ENCODE data around the gene DNAJC21. TPM values are rescaled to one million over a fixed set of nuclear protein-coding genes. Genes with fewer than 3 reads are reported as not detected.

DNAJC21 gene
- total RNA-seq (2014; rRNA removed) (21.7 and 21.8 TPM in 2 replicates), Bru-seq, nascent RNA (percentile 77 among the genes with signal in this experiment), BruChase-seq, experiment 1, labeled RNA remaining after a 6-hour chase (percentile 83 among the genes with signal in this experiment), BruChase-seq, experiment 2, labeled RNA remaining after a 2-hour chase (percentile 84 among the genes with signal in this experiment)
- long read RNA-seq, full-length matches to known transcripts: 33 of 67 reads
- long read RNA-seq, partial matches to known transcripts: 24 of 67 reads
- long read RNA-seq, other reads (novel, unspliced or antisense): 10 of 67 reads

GRCh38 chr5:34929134-34929719 lies at the start of gene DNAJC21:
DNAJC21 (plus strand) TSS chr5:34929559; CDS start chr5:34929820, 261 bp downstream.
- no peaks in the 10 kb centered on the region for H3K9me2 ChIP-seq (replicated peaks; ENCODE audit: low read length)
- H4K20me1 ChIP-seq (ENCODE audit: low read length): peaks cover 19% of the 10 kb centered on the region
- peaks cover 21% of the 10 kb centered on the region for H3K4me1 ChIP-seq (ENCODE audit: insufficient read depth, low read length)
- H3K36me3 ChIP-seq (ENCODE audit: low read depth, low read length): peaks cover 28% of the 10 kb centered on the region
- peaks cover 56% of the 10 kb centered on the region for H3K79me2 ChIP-seq (ENCODE audit: low read length)
- peak within 1 kb of the TSS; percentile 91 for H3K4me3 ChIP-seq (ENCODE audit: low read length)
- TF ChIP-seq CTCF (conservative IDR thresholded peaks at IDR 0.05; ENCODE audit: low read depth, low read length) (no peak), EZH2 (IDR thresholded peaks at IDR 0.05; ENCODE audit: low read length, unreplicated experiment) (no peak), EZH2phosphoT487 (IDR thresholded peaks at IDR 0.05; ENCODE audit: borderline replicate concordance, low read length) (no peak)
- H3K9me3 ChIP-seq (ENCODE audit: low read length): no peaks in the 10 kb centered on the region
- peaks cover 14% of the 10 kb centered on the region for H3F3A ChIP-seq (ENCODE audit: low read length, unreplicated experiment)
- ChIA-PET CTCF (interaction anchor here (0.5 to 1.2 kb wide), 2 partner anchors 74 to 142 kb away, joined by 3 to 4 read pairs; no protein-coding TSS in a partner anchor), POLR2A (ENCODE audit: unreplicated experiment) (interaction anchor here (0.6 to 0.8 kb wide), 4 partner anchors 11 to 75 kb away, joined by 3 to 4 read pairs (median 4); no protein-coding TSS in a partner anchor)
- DNase-seq (peak; percentile 97), ATAC-seq (peak; percentile 87)
- no TSS peak for BruUV-seq (replicated peaks)
- peak within 1 kb of the TSS; percentile 97 for H2AFZ ChIP-seq (ENCODE audit: low read length)
- peak within 1 kb of the TSS; percentile 76 for H3K9ac ChIP-seq (ENCODE audit: low read length)
- intact Hi-C loops (cut with micrococcal nuclease): no loop called here
- H3K4me2 ChIP-seq (ENCODE audit: low read length): peak within 1 kb of the TSS; percentile 92
- H3K27me3 ChIP-seq (ENCODE audit: low read length): no peaks in the 10 kb centered on the region
- peak within 1 kb of the TSS; percentile 48 for H3K27ac ChIP-seq (ENCODE audit: low read length)

GRCh38 chr5:34881246-34881645 lies 48.1 kb upstream of the DNAJC21 start:
- no peak overlapping the region for H3K4me3 ChIP-seq (ENCODE audit: low read length)
- TF ChIP-seq EZH2phosphoT487 (IDR thresholded peaks at IDR 0.05; ENCODE audit: borderline replicate concordance, low read length): no peak
- no peak for TF ChIP-seq CTCF (conservative IDR thresholded peaks at IDR 0.05; ENCODE audit: low read depth, low read length)
- no peak for TF ChIP-seq EZH2 (IDR thresholded peaks at IDR 0.05; ENCODE audit: low read length, unreplicated experiment)
- no peaks in the 10 kb centered on the region for H3K9me3 ChIP-seq (ENCODE audit: low read length)
- H3K9ac ChIP-seq (ENCODE audit: low read length): no peak overlapping the region
- intact Hi-C loops (cut with micrococcal nuclease): no loop called here
- H3K36me3 ChIP-seq (ENCODE audit: low read depth, low read length): no peaks in the 10 kb centered on the region
- ATAC-seq (no peak), DNase-seq (no peak)
- no TSS peak for BruUV-seq (replicated peaks)
- H3F3A ChIP-seq (ENCODE audit: low read length, unreplicated experiment): no peaks in the 10 kb centered on the region
- H2AFZ ChIP-seq (ENCODE audit: low read length): no peak overlapping the region
- H3K9me2 ChIP-seq (replicated peaks; ENCODE audit: low read length): no peaks in the 10 kb centered on the region
- no peaks in the 10 kb centered on the region for H3K79me2 ChIP-seq (ENCODE audit: low read length)
- H3K27ac ChIP-seq (ENCODE audit: low read length): no peak overlapping the region
- ChIA-PET POLR2A (ENCODE audit: unreplicated experiment) (no interaction called here), CTCF (no interaction called here)
- no peak overlapping the region for H3K4me2 ChIP-seq (ENCODE audit: low read length)
- H3K27me3 ChIP-seq (ENCODE audit: low read length): no peaks in the 10 kb centered on the region
- H4K20me1 ChIP-seq (ENCODE audit: low read length): no peaks in the 10 kb centered on the region
- no peaks in the 10 kb centered on the region for H3K4me1 ChIP-seq (ENCODE audit: insufficient read depth, low read length)
